CD4-positive, alpha-beta T cell treated with Interleukin-2 at 100 ng/mL for 4 hours (primary cell): ENCODE results near the gene VTN.

Experiments
- DNase-seq: peaks from one replicate; pipeline ENCODE4 v3.0.0-alpha.2; 2020; ENCODE audit warnings: low spot score

VTN gene

GRCh38 chr17:28320215-28321061, 49.7 kb downstream of the VTN start:
- DNase-seq, result no peak

DNA sequence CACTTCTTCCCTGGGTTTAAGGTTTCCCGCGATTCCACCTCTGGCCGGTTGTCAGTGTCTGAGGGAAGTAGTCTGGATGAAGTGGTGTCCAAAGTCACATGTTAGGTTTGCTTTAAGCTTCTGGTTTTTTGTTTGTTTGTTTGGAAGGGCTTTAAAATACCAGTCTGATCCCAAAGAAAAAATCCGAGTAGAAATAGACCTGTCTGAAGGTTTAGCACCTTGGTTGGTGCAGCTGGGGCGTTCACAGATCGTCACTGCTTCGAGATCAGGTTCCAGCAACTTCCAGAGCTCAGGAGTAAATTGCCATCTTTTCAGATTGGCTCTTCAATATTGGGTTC, 50.5 kb downstream of the VTN start:
- DNase-seq, result no peak

GRCh38 chr17:28318759-28319597, 51.1 kb downstream of the VTN start, which contains the start of gene TMEM97:
TSS of gene TMEM97 (plus strand) at chr17:28319200. CDS start at chr17:28319240, 40 bp downstream.
- peak; percentile 94 for DNase-seq

GRCh38 chr17:28317966-28318758, 51.9 kb downstream of the VTN start:
- no peak for DNase-seq
